PC-3 (cell line): ENCODE measurements around the gene RGL4. TPM values are rescaled to one million over a fixed set of nuclear protein-coding genes. Genes with fewer than 3 reads are reported as not detected.
"Not testable (repeated sequence)": the region's sequence is repeated elsewhere in the genome, so short reads cannot be mapped to it uniquely, and the experiment has no call there.

Experiments used
- ATAC-seq: fragments of 200-7000 bp; cut with Tn5 transposase; 2 replicates; pipeline ENCODE4 v1.9.1; 2020; ENCODE audit warnings: mild to moderate bottlenecking, moderate library complexity
- BruUV-seq: library from RNA; stranded (reverse); fragments of 400-500 nt; replicated peaks from 2 replicates; lab custom pipeline; 2021; lab: Mats Ljungman, UMichigan
- CTCF ChIA-PET: fragments of 300-600 bp; sonication (Branson Sonifier 250); formaldehyde crosslinking; loops from one replicate; lab custom pipeline; 2022; ENCODE audit warnings: antibody characterized with exemption; lab: Charles Lee
- POLR2A ChIA-PET: fragments of 300-600 bp; sonication (Branson Sonifier 250); formaldehyde crosslinking; loops from one replicate; lab custom pipeline; 2022; ENCODE audit warnings: antibody characterized with exemption; ENCODE audit not compliant: unreplicated experiment; lab: Charles Lee
- DNase-seq: peaks from one replicate; pipeline ENCODE4 v3.0.0-alpha.2; 2015
- H2AFZ ChIP-seq: fragments of 300-600 bp; sonication (generic); 2 replicates; pipeline ENCODE4 v1.6.0; 2016; ENCODE audit warnings: antibody characterized with exemption, low read length
- H3F3A ChIP-seq: fragments of 300-600 bp; sonication (generic); one replicate; pipeline ENCODE4 v1.6.0; 2017; ENCODE audit warnings: antibody characterized with exemption, low read length, control low read depth, mild to moderate bottlenecking; ENCODE audit not compliant: unreplicated experiment
- H3K27ac ChIP-seq: fragments of 300-600 bp; sonication (generic); 2 replicates; pipeline ENCODE4 v1.5.1; 2016; ENCODE audit warnings: mild to moderate bottlenecking, low read length
- H3K27me3 ChIP-seq: fragments of 300-600 bp; sonication (generic); 2 replicates; pipeline ENCODE4 v1.6.1; 2016; ENCODE audit warnings: low read length, mixed read lengths
- H3K36me3 ChIP-seq: fragments of 300-600 bp; sonication (generic); 2 replicates; pipeline ENCODE4 v1.6.1; 2016; ENCODE audit warnings: low read depth, mixed run types, low read length, mixed read lengths
- H3K4me1 ChIP-seq: fragments of 300-600 bp; sonication (generic); 2 replicates; pipeline ENCODE4 v1.5.1; 2016; ENCODE audit warnings: low read length; ENCODE audit not compliant: insufficient read depth
- H3K4me2 ChIP-seq: fragments of 300-600 bp; sonication (generic); 2 replicates; pipeline ENCODE4 v1.6.0; 2016; ENCODE audit warnings: low read length
- H3K4me3 ChIP-seq: fragments of 300-600 bp; sonication (generic); 2 replicates; pipeline ENCODE4 v1.5.1; 2016; ENCODE audit warnings: mild to moderate bottlenecking, low read length, mixed read lengths
- H3K79me2 ChIP-seq: fragments of 300-600 bp; sonication (generic); 2 replicates; pipeline ENCODE4 v1.6.1; 2017; ENCODE audit warnings: low read length, mixed read lengths
- H3K9ac ChIP-seq: fragments of 300-600 bp; sonication (generic); 2 replicates; pipeline ENCODE4 v1.6.0; 2016; ENCODE audit warnings: mild to moderate bottlenecking, low read length
- H3K9me2 ChIP-seq: fragments of 300-600 bp; sonication (generic); replicated peaks from 2 replicates; pipeline ENCODE4 v1.6.1; 2016; ENCODE audit warnings: mixed run types, low read length, mixed read lengths
- H3K9me3 ChIP-seq: fragments of 300-600 bp; sonication (generic); 2 replicates; pipeline ENCODE4 v1.6.1; 2016; ENCODE audit warnings: low read length, mixed read lengths
- H4K20me1 ChIP-seq: fragments of 300-600 bp; sonication (generic); 2 replicates; pipeline ENCODE4 v1.6.1; 2016; ENCODE audit warnings: low read length, mixed read lengths
- EZH2 ChIP-seq: fragments of 300-600 bp; sonication (generic); IDR thresholded peaks from one replicate; pipeline ENCODE4 v1.6.1; 2017; ENCODE audit warnings: antibody characterized with exemption, mild to moderate bottlenecking, low read length; ENCODE audit not compliant: unreplicated experiment
- EZH2phosphoT487 ChIP-seq: fragments of 300-600 bp; sonication (generic); IDR thresholded peaks from 2 replicates; pipeline ENCODE4 v1.6.1; 2018; ENCODE audit warnings: mild to moderate bottlenecking, antibody characterized with exemption, low read length, borderline replicate concordance
- intact Hi-C: fragments of 100-400 bp; cut with micrococcal nuclease; formaldehyde crosslinking; loops from 2 replicates; pipeline ENCODE4 v1.9.0; 2023
- total RNA-seq: library from RNA; depleted of rRNA; stranded (reverse); fragments of >200 nt; gene quantifications from 2 replicates; pipeline ENCODE4 v1.2.3, GENCODE V29; 2014
- TF ChIP-seq, protein P1 (sequence below): fragments of 300-600 bp; sonication (generic); conservative IDR thresholded peaks from 2 replicates; pipeline ENCODE4 v1.5.1; 2017; ENCODE audit warnings: antibody characterized with exemption, low read depth, mild to moderate bottlenecking, low read length

Gene RGL4
- total RNA-seq, 1 experiment from 2014 or later: not detected

DNA sequence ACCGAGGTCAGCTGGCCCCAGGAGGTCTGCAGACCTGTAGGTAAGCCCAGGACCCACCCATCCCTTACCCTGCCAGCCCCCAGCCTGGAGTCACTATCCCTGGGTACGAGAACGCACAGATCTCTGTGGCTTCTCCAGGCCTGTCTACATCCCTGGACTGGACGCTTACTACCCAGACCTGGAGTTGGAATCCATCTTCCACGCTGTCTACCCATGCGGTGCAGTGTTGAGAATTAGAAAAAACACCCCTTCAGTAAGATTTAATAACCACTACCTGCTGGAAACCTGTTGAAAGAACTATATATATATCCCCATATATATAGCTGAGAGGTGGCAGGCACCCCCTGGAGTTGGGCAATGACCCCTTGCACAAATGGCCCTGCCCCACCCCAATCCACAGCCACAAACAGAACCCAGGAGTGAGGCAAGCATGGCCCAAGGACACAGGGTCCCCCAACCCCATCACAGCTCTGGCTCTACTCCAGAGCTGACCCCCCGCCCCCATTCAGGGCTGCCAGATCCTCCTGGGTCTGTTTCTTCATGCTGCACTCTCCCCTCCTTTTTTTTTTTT, 17.7 kb upstream of the RGL4 start:
- Histone ChIP-seq H3K36me3 (no peaks in the 10 kb centered on the region), H3K4me3 (no peak overlapping the region), H3K9ac (no peak overlapping the region), H2AFZ (no peak overlapping the region), H3K4me2 (no peak overlapping the region), H4K20me1 (no peaks in the 10 kb centered on the region), H3K4me1 (no peaks in the 10 kb centered on the region), H3K9me2 (no peaks in the 10 kb centered on the region), H3K9me3 (no peaks in the 10 kb centered on the region), H3K79me2 (no peaks in the 10 kb centered on the region), H3K27me3 (no peaks in the 10 kb centered on the region), H3K27ac (no peak overlapping the region), H3F3A (no peaks in the 10 kb centered on the region)
- ATAC-seq (no peak), DNase-seq (no peak)
- CTCF ChIA-PET: no interaction called here
- POLR2A ChIA-PET: no interaction called here
- no peak for TF ChIP-seq EZH2
- no peak for TF ChIP-seq EZH2phosphoT487
- TF ChIP-seq, protein P1, sequence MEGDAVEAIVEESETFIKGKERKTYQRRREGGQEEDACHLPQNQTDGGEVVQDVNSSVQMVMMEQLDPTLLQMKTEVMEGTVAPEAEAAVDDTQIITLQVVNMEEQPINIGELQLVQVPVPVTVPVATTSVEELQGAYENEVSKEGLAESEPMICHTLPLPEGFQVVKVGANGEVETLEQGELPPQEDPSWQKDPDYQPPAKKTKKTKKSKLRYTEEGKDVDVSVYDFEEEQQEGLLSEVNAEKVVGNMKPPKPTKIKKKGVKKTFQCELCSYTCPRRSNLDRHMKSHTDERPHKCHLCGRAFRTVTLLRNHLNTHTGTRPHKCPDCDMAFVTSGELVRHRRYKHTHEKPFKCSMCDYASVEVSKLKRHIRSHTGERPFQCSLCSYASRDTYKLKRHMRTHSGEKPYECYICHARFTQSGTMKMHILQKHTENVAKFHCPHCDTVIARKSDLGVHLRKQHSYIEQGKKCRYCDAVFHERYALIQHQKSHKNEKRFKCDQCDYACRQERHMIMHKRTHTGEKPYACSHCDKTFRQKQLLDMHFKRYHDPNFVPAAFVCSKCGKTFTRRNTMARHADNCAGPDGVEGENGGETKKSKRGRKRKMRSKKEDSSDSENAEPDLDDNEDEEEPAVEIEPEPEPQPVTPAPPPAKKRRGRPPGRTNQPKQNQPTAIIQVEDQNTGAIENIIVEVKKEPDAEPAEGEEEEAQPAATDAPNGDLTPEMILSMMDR: no peak
- intact Hi-C loops: no loop called here
- no TSS peak for BruUV-seq

GRCh38 chr22:23673826-23674690, 16.8 kb upstream of the RGL4 start:
- ATAC-seq: no peak
- DNase-seq: no peak

DNA sequence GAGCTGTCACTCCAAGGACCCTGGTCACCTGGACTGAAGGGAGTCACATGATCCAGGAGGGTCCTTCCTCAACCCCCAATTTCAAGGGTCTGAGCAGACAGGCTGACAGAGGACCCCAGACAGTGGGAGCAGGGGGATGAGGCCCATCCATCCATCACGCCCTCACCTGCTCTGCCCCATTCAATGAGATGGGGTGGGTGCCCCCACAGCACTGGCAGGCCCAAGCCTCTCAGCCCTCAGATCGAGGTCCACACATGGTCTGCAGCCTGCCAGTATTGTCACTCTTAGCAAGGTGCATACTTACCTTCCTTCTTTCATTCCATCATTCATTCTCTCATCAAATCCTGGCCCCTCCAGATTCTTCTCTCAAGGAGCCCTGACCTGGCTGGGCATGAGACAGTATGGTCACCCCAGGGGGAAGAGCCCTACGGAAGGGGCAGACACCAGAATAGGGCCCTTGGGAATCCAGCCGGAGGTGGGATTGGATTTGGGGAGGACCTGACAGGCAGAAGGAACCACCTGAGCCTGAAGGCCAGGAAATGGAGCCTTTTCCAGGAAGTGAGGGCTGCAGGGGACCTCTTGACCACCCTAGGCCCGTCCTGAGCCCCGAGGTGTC, 15.8 kb upstream of the RGL4 start:
- intact Hi-C loops, POLR2A ChIA-PET: not testable (repeated sequence)

More at GRCh38 chr22:23673826-23674690, 16.8 kb upstream of the RGL4 start:
- CTCF ChIA-PET: no interaction called here
- no peaks in the 10 kb centered on the region for H3K79me2 ChIP-seq
- BruUV-seq: no TSS peak
- no peaks in the 10 kb centered on the region for H3K9me2 ChIP-seq
- H4K20me1 ChIP-seq: no peaks in the 10 kb centered on the region
- no peaks in the 10 kb centered on the region for H3K36me3 ChIP-seq
- TF ChIP-seq EZH2phosphoT487: no peak
- TF ChIP-seq, protein P1: no peak
- no peak for TF ChIP-seq EZH2
- no peaks in the 10 kb centered on the region for H3K9me3 ChIP-seq
- intact Hi-C loops: no loop called here
- no peaks in the 10 kb centered on the region for H3K4me1 ChIP-seq
- no peak overlapping the region for H3K9ac ChIP-seq
- no peak overlapping the region for H3K4me2 ChIP-seq
- POLR2A ChIA-PET: no interaction called here
- no peak overlapping the region for H3K27ac ChIP-seq
- H3K4me3 ChIP-seq: no peak overlapping the region
- no peaks in the 10 kb centered on the region for H3F3A ChIP-seq
- H3K27me3 ChIP-seq: no peaks in the 10 kb centered on the region
- H2AFZ ChIP-seq: no peak overlapping the region

More for the DNA sequence above, 15.8 kb upstream of the RGL4 start:
- CTCF ChIA-PET, H3K9me2 ChIP-seq, H3K79me2 ChIP-seq, H3F3A ChIP-seq, H3K9me3 ChIP-seq, DNase-seq, H3K9ac ChIP-seq, ATAC-seq, H3K4me2 ChIP-seq, BruUV-seq, H2AFZ ChIP-seq, H3K36me3 ChIP-seq, H3K4me3 ChIP-seq, H3K27ac ChIP-seq, H3K27me3 ChIP-seq, H3K4me1 ChIP-seq, H4K20me1 ChIP-seq: not testable (repeated sequence)
